ENCODE measurements around the gene VEGFB.

The VEGFB gene

DNA sequence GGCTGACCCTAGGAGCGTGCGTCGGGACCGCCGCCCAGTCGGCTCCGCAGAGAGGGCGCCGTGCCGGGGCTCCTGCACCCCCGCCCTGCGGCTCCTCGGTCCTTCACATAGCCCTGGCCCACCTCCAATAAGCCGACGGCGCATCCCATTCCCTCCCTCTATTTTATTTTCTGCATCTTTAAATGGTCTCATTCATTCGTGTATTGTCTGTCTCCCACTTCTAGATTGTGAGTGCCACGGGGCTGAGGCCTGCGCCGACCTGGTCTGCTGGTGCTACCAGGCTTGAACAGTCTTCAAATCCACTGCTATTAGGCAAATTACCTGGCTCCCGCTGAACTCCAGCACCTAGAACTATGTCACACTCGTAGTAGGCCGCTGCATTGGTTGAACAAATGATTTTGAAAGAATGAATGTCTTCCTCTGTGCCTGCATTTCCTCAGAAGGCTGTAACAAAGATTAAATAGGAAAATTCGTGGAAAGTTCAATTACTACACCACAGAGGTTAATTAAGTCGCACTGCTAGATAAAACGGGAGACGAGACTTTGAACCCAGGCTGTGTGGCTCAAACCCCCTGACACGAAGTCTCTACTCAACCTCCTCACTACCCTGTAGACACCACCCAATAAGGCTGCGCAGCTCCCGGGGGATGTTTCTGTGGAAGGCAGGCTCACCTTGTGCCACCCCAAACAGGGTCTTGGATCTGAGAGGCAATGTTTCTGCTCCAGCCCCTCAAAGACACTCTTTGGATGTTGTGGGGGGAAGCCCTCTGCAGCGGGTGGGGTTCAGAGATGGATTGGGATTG is 13.5 kb downstream of the VEGFB start:
- DNase-seq, result no peak

DNA sequence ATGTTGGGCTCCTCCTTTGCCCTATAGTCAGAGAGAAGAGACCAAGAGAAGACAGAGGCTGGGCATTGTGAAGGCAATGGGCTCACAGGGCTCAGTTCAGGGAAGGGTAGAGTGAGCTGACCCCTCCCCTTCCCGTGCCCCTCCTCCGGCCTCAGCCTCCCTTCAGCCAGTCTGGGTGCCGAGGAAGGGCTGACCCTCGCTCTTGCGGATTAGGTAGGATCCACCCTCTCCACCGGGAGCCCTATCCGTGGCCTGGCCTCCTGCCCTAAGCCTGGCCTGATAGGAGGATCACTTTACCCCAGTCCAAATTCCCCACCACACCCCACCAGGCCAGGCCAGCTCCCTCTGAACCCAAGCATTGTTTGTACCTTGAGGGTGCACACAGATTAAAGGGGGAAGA is 14.2 kb downstream of the VEGFB start:
- DNase-seq, result no peak

DNA sequence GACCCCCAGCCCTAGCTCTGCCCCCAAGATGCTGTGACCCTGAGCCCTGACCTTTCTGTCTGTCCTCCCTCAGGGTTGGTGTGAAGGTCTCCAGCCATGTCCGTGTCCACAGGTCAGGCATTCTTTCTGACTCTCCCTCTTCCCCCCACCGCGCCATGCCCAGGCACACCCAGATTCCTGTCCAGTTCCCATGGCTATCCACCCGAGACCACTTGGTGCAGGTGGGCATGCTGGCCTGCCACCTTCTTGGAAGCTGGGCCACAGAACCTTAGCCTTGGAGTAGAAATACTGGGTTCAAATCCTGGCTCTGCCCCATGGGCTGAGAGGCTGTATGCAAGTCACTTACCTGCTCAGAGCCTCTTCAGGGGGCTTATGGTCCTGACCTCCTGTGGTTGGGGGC is 14.7 kb downstream of the VEGFB start:
- DNase-seq, result no peak

DNA sequence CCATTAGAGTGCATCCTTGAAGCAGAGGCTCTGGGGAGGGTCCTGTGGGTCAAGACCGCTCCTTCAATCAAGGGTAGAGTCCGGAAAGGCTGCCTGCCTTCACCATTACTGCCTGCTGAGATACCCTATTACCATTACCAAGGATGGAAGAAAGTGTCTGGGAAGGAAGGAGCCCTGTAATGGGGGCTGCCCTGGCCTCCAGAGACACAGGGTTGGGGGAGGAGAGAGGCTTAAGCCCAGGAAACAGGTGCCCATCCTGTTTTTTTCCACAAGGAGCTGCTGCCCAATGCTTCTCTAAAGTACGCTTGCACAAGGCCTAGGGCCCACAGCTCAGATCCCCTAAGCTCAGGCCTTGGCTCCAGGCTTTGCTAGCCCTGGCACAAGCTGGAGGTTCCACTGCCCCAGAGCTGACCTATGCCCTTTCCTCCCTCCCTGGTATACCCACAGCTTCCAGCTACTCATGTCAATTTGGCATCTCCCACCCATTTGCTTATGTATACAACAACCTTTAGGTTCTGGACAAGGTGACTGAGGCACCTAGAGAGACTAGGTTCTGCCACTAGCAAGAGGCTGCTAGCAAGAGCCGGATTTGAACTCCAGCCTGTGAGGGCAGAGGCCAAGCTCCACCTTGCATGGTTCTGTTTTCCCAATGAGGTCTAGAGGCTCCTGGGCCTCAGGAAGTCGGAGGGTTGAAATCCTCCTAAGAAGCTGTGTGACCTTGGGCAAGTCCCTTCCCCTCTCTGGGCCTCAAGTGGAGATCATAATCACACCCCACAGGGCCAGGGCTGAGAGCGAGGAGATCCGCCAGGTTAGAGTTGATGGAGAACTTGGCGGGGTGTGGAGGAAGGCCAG is 15.4 kb downstream of the VEGFB start:
- DNase-seq, result no peak

DNA sequence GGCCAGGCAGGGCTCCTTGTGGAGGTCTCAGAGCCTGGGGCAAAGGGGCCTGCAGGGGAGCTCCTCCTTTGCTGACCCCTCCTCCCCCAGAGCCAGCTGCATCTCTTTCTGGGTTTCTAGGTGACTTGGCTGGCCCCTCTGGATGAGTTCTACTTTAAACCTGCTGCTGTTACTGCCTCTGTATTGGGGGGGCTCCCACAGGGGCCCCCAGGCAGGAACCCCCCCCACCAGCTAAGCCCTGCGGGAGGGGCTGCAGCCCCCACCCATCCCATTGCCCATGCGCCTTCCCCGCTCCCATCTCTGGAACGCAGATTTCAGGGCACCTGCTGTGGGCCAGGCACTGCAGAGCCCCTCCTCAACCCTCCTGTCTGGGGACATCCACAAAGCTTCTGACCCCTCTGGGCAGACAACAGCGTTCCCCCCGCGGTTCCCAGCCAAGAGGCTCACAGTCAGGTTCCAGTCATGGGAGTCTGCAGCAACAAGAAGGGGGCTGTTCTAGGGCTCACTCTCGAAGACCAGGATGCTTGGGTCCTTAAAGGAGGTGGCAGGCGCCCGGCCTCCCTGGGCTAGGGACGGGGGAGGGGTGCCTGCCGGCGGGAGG is 16.1 kb downstream of the VEGFB start:
- DNase-seq, result no peak

DNA sequence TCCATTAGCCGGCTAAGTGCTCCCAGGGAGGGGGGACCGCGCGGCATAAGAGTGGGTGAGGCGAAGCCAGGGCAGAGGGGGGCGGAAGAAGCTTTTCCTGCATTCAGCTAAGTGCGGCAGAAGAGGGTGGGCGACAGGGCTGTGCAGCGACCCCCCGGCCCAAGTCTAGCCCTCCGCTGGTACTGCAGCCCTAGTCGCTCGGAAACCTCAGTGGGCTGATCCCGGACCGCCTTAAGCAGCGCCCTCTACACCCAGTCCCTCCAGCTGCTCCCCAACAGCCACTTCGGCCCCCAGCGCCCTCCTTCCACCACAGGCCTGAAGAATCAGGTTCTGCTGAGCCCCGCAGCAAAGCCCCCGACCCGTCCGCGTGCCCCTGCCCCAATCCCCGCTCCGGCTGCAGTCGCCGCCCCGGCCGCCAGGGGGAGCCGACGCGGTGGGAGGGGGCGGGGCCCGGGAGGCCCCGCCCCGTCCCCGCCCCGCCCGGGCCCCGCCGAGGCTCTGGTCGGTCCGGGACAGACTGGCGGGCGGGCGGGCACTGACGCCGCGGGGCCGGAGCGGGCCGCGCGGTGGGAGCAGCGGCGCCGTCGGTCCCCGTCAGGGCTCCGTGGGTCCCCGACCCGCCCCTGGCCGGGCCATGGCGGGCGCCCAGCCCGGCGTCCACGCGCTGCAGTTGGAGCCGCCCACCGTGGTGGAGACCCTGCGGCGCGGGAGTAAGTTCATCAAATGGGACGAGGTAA is 16.8 kb downstream of the VEGFB start, which contains the start of gene PLCB3:
PLCB3 (plus strand) TSS at position 515 of the 737 bp plus-strand sequence; CDS start at position 635, 120 bp downstream.
- peak; percentile 42 for DNase-seq

DNA sequence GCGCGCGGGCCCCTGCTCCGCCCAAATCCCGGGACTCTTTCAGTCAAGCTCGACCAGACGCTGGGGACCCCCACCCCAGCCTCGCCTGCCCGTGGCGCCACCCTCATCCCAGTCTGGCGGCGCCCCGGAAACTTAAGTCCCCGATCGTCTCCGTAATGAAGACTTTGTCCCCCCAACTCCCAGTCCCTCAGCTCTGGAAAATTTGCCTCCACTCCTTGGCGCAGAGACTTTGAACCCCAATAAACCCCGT is 17.3 kb downstream of the VEGFB start:
- DNase-seq, result no peak

DNA sequence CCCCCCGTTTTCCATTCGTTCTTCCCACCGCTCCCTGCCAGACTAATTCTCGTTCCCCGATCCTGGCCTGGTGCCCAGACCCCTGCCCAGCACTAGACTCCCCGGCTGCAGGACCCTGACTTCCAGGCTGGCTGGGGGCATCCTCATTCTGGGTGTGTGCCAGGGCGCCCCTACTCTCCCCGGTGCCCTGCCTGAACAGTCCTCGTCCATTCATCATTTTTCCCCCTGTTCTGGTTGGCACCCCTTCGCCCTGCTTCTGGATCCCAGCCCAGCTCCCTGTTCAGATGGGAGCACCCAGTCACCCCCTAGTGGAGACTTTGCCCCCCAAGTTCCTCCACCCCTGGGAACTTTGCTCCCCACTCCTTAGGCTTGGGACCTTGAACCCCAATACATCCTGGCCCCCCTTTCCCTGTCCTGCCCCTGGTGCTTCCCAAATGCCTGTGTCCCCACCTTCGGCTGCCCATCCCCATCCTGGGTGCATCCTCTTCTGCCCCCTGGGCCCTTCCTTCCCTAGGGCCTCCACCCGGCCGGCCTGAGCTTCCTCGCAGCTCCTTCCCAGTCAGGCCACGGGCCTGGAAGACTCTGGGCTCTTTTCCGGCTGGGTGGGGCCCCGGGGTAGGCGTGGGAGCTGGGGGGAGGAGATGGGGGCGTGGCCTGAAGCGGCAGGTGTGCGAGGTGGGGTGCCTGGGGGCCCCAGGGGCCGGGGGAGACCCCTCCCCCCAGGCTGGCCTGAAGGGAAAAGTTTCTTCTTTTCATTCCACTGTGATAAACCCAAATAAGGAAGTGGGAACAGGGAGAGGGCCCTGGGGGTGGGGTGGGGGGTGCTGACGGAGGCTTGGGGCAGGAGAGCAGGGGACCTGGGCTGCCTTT is 17.9 kb downstream of the VEGFB start:
- peak; percentile 5 for DNase-seq

DNA sequence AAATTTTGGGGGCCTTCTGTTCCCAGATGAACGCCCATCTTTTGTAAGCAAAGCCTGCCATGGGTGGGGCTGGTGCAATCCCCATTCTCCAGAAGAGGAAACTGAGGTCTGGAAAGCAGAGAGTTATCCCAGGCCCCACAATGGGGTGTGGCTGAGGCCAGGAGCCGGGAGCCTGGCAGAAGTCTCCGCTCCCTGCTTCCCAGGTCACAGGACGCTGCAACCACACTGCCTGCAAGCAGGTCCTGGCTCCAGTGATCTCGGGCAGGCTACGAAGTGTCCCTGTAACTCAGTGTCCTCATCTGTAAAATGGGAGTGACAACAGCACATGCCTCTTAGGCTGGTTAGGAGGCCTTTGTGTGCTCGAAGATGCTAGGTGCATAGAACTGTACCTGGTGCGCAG is 18.7 kb downstream of the VEGFB start:
- no peak for DNase-seq

DNA sequence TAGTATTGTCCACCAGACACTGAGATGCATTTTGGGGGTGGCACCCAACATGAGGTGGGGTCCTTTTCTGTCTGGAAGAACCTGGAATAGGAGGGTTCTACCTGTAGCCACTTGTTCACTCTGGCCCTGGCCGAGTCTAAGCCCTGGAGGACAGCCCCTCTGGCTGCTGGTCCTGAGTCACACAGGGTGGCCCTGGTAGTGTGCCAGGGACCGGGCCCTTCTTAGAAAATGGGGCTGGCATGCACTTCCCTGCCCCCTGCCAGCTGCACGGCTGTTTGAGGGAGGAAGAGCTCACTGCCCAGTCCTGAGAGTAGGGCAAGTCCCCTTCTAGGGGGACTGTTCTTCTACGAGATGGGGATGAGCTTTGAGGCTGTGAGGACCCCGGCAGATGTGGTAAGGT is 19.1 kb downstream of the VEGFB start:
- no peak for DNase-seq

DNA sequence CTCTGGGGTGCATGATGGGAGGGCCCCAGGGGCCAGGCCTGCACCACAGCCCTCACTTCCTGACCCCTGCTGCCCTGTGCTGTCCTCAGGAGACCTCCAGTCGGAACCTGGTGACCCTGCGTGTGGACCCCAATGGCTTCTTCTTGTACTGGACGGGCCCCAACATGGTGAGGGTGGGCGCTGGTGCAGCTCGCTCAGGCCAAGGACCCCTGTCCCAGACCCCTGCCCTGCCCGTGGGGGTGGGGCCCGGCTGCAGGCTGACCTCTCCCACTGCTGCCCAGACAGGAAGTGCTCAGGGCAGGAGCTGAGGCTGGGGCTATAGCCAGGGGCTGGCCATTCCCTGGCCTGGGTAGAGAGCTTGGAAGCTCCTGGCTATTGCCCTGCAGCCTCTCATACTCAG is 19.9 kb downstream of the VEGFB start:
- DNase-seq, result no peak

DNA sequence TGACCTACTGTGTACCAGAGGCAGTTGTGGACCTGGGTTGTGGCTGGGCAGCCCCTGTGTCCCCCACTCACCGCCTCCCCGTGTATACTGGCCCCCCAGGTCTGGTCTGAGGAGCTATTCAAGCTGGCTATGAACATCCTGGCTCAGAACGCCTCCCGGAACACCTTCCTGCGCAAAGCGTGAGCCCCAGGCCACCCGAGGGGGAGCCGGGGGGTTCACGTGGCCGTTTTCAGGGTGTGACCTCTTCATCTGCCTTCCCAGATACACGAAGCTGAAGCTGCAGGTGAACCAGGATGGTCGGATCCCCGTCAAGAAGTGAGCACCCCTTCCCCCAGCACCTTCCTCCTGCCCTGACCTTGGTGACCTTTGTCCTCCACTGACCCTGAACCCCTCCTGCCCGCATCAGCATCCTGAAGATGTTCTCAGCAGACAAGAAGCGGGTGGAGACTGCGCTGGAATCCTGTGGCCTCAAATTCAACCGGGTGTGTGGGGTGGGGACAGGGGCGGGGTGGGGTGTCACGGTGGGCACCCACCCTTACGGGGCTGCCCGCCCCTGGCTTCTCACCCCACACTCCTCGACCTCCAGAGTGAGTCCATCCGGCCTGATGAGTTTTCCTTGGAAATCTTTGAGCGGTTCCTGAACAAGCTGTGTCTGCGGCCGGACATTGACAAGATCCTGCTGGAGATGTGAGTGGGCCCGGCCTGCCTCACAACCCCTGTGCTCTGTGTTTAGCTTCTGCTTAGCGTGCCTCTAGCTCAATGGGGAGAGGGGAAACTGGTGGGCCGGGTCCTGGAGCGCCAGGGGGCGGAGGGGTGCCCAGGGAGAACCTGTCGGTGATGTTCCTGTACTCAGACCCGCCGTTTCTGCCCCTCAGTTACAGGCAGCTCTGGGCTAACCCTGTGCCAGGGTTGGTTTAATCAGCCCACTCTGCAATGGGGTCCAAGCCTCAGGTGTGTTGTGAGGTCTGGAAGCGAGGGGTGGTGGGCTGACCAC is 21.0 kb downstream of the VEGFB start:
- DNase-seq, result no peak

DNA sequence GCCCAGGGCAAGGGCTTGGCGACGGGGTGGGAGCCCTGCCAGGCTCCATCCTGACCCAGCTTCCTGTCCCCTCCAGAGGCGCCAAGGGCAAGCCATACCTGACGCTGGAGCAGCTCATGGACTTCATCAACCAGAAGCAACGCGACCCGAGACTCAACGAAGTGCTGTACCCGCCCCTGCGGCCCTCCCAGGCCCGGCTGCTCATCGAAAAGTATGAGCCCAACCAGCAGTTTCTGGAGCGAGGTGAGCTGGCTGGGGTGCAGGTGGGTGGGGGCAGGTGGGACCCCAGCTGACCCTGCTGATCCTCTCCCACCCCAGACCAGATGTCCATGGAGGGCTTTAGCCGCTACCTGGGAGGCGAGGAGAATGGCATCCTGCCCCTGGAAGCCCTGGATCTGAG is 21.9 kb downstream of the VEGFB start:
- DNase-seq, result no peak

DNA sequence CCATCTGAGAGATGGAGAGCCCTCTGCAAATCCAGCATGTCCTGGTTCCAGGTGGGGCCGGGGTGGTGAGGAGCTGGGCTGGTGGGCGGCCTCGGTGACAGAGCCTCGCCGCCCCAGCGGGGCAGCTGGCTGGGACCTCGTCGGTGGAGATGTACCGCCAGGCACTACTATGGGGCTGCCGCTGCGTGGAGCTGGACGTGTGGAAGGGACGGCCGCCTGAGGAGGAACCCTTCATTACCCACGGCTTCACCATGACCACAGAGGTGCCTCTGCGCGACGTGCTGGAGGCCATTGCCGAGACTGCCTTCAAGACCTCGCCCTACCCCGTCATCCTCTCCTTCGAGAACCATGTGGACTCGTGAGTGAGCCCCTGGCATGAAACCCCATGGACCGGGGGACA is 24.0 kb downstream of the VEGFB start:
- DNase-seq, result no peak

DNA sequence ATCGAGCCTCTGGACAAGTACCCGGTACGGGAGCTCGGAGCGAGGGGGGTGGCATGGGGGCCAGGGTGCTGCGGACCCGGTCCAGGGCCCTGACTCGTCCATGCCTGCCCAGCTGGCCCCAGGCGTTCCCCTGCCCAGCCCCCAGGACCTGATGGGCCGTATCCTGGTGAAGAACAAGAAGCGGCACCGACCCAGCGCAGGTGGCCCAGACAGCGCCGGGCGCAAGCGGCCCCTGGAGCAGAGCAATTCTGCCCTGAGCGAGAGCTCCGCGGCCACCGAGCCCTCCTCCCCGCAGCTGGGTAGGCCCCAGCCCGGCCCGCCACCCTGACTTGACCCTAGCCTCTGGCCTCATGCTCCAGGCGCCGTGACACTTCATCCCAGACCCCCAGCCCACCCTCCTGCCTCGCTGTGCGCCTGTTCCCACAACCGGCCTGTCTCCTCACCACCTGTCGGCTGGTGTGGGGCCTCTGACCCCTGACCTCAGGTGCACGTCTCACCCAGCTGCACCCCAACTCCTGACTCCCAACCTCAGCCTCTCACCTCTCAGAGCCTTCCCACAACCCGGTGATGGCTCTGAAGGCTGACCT is 24.7 kb downstream of the VEGFB start:
- no peak for DNase-seq

DNA sequence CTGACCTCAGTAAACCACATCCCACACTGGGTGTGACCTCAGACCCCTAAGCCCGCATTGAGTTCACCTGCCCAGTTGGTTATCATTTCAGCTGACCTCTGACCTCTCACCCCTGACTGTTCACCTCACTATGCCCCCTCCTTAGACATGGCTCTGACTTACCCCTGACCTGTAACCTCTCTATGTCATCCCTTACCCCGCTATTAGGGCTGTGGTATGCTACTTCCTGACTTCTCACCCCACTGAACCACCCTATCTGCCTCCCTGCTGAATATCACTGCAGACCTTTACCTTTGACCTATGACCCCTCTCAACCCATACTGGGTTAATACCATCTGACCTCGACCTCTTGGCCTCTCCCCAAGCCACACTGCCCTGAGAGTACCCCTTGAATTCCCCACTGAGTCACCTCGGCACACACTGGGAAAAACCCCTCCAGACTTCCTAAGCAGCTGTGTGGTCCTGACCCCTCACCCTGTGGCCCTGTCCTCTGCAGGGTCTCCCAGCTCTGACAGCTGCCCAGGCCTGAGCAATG is 25.2 kb downstream of the VEGFB start:
- DNase-seq, result no peak

DNA sequence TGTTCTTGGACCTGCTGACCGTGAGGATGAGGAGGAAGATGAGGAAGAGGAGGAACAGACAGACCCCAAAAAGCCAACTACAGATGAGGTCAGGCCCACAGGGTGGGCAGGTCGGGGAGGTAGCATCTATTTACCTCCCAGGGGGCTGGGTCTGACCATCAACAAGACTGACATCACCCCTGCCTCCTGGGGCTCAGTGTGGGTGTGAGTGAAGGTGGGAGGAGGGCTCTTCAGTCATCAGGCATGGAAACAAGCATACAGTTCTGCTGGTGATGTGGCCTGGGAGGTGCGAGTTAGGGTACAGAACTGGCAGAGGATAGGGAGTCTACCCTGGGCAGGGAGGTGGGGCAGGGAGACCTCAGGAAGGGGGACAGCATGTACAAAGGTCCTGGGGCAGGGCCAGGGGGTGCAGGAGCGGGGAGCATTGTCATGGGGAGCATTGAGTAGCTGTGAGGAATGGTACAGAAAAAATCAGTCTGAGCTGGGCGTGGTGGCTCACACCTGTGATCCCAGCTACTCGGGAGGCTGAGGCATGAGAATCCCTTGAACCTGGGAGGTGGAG is 25.8 kb downstream of the VEGFB start:
- DNase-seq, result no peak

DNA sequence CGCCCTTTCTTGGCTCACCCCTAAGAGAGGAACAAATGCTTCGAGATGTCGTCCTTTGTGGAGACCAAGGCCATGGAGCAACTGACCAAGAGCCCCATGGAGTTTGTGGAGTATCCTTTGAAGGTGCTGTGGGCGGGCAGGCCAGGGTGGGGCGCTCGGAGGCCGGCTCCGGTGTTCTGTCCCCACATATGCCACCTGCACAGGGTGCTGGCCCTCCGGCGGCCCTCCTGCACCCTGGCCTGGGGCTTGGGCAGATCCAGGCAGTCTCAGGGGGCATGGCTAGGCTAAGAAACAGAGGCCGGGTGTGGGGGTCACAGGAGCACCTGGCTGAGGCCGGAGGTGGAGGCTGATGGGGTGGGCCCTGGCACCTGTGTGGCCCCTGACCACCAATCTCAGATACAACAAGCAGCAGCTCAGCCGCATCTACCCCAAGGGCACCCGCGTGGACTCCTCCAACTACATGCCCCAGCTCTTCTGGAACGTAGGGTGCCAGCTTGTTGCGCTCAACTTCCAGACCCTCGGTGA is 27.2 kb downstream of the VEGFB start:
- no peak for DNase-seq

DNA sequence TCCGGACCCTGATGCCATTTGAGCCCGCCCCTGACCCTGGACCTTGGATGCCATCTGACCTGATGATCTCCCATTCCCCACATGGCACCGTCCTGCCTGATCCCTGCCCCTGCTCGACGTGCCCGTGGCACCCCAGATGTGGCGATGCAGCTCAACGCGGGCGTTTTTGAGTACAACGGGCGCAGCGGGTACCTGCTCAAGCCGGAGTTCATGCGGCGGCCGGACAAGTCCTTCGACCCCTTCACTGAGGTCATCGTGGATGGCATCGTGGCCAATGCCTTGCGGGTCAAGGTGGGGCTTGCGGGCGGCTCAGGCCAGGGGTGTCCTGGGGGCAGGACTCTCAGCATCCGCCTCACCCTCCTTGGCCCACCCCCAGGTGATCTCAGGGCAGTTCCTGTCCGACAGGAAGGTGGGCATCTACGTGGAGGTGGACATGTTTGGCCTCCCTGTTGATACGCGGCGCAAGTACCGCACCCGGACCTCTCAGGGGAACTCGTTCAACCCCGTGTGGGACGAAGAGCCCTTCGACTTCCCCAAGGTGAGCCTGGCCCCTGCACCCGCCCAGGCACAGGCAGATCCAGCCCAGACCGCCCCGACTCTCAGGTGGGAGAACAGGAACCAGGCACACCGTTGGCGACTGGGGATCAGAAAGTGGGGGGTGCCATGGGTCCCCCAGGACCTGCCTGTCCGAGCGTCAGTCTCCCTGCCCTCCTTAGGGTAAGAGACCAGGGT is 28.1 kb downstream of the VEGFB start:
- no peak for DNase-seq
